ENCODE data around the gene GATD1.

GRCh38 chr11:788953-789940, 12.0 kb upstream of the GATD1 start:
- TF ChIP-seq CTCF (IDR thresholded peaks at IDR 0.05) (no peak), POLR2A (IDR thresholded peaks at IDR 0.05) (no peak)

Measured in esophagus squamous epithelium (tissue), 4 donors.